NCI-H146 treated with DMSO at 0.1 percent for 48 hours (cell line): ENCODE measurements around the gene MYOM1.
"Not testable (repeated sequence)": the region's sequence is repeated elsewhere in the genome, so short reads cannot be mapped to it uniquely, and the experiment has no call there.

Source experiments
- DNase-seq: peaks from one replicate; lab custom pipeline; 2025; ENCODE audit not compliant: unreplicated experiment; lab: John Stamatoyannopoulos, UW

The MYOM1 gene

DNA sequence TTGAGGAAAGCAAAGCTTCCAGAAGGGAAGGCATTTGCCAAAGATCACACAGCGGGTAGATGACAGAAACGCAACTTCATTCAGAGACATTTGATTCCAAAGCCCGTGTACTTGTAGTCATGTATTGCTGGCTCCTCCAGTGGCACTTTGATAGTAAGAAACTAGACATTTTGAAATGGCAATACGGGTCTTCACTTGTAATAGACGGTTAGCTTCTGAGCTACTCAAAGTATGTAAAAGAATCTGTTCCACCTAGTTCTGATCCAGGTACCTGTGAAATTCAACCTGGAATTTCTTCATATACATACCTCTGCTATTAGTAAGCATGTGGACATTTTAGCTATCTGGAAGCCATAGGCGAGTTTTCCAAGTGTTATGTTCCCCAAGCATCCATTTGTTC is 1.7 kb upstream of the MYOM1 start:
- no peak for DNase-seq

DNA sequence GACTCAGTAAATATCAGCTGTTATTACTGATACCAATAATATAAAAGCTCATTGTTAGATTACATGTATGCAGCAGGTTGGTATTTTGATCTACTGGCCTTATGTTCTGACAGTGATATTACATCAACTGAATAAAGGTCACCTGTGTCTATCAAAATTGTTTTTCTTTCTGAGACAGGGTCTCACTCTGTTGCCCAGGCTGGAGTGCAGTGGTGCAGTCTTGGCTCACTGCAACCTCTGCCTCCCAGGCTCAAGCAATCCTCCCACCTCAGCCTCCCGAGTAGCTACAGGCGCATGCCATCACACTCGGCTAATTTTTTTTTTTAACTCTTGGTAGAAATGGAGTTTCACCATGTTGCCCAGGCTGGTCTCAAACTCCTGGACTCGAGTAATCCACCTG is 1.1 kb upstream of the MYOM1 start:
- DNase-seq: not testable (repeated sequence)

DNA sequence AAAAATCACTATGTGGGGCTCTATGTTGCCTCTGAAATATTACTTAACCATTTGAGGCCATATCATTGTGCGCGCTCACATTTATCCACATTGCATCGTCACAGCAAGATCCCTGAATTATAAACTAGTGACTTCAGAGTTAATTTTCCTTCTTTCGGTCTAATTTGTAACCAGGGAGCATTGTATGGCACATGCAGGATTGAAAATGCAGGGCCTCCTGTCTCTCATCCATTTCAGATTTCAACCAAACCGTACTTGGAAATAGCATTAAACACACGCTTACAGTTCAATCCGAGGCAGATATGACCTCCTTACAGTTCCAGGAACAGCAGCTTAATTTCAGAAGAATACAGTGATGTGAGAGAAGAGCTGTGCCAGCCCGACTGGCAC is 532 bp downstream of the MYOM1 start:
- DNase-seq: no peak

DNA sequence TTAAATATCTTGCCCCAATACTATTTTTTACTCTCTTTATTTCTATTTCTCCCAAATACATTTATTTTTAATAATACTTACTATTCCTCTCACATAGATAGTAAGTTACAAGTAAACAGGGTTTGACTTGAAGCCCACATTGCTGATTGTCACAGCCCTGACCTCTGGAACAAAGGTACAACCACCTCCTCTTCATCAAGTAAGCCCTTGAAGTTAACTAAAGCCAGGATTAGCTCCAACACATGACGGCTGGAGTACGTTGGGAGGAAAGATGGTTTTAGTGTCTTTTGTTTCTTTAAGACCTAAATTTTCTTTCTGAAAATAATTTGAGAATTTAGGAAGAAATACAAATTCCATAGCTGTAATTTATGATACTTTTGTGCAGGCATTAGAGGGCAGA is 949 bp downstream of the MYOM1 start:
- DNase-seq: no peak

DNA sequence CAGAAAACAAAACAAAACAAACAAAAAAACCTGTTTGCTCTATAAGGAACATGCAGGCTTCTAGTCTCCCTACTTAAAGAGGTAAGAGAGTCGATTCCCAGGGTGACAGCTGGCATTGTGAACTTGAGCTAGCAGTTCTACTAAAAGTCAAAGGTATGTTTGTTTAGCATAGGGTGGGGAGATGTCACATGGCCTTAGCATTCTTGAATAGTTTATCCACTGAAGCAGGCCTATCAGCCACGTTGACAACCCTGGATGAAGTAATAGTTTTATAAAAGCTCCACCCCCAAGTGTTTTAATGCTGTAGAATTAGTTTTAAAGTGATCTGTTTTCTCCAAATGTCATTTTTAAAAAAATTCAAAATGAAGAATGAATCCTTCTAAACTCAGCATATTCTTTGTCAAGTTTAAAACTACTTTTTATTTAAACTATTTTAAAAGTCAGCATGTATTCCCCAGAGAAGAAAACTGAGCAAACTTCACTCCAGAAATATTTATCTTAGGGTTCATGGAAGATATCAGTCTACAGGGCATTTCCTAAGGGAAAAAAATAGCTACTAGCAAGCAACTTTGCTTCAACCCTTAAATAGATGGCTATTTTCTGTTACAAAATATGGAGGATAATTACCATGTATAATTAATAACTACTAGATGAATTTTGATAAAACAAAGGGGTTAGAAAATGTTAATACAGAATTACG is 1.7 kb downstream of the MYOM1 start:
- no peak for DNase-seq

DNA sequence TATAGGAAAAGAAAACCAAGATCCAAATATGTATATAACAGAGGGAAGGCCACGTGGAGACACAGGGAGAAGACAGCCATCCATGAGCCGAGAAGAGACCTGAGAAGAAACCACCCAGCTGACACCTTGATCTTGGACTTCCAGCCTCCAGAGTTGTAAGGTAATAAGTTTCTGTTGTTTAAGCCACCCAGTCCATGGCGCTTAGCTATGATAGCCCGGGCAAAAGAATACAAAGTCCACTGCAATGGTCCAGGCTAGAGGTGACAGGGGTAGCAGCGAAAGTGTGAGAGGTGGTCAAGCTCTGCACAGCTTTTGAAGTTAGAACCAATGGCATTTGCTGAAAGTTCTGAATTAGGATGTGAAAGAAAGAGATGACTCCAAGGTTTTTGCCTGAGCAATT is 2.8 kb downstream of the MYOM1 start:
- DNase-seq: no peak

DNA sequence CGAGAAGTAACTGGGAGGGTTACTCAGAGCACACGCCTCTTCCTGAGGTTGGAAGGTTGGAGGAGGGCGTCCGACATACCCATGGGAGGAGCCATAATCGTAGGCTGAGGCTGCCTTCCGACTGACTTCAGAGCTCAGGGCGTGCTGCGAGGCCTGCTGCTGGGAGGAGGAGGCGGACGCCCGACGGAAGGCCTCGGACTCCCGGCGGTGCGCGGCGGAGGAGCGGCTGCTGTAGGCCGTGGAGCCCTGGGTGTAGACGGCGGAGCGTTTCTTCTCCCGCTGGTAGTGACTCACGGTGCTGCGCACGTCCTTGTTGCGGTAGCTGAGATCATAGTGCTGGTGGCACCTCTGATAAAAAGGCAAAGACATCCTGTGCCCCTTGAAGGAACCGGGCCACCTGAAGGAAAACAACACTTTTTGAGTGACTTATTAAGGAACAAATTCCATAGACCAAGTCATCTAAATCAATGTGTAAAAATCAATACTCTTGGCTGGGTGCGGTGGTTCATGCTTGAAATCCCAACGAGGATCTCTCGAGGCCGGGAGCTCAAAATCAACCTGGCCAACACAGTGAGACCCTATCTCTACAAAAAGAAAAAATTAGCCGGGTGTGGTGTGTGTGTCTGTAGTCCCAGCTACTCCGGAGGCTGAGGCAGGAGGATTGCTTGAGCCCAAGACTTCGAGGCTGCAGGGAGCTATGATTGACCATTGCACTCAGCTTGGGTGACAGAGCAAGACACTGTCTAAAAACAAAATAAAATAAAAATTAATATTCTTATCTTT is 4.7 kb downstream of the MYOM1 start:
- no peak for DNase-seq

DNA sequence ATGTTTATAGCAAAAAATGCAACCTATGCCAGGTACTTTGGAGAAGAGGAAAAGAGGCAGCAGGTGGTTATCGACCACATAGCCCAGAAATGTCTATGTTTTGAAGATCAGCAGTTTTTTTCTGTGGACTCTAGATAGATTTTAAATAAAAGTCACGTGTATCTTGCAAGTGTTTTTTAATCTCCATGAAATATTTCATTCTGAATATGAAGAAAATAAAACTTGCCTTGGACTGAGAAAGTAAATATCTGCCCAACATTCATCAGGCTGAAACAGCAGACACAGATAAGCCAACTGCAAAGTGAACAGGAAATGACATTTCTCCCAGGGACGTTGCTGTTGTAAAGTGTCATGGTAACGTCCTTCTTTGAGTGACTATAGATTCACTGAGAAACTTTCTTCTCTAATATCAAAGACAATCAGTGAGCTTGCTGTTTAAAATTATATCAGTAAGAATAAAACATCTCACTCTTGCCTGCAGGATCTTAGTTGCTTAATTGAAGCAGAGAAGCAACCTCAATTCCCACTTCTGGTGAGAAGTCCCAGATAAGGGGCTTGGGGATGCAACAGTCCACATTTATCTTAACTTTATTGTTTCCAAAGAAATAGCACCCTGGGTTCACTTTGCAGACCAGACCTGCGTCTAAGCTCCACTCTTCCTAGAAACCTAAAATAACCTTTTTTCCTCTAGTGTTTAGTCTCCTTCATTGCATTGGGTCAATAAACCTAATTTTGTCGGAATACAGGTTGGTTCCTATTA is 6.3 kb downstream of the MYOM1 start:
- no peak for DNase-seq

DNA sequence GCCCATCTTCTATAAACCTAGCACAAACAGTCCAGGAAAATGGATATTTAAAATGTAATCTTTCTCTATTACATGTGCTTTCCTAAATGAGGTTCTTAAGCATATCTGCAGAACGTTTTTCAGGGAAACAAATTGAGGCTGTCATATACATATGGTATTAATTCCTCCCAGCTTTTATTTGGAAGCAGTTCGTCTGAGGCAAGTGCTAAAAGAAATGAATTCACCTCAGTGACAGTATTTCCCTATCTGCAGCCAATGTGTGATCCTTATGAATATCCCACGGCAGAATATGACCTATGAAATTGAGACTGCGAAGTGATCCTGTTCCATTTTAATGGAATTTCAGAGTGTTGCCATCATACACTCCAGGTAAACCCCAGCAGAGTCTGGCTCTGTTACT is 7.1 kb downstream of the MYOM1 start:
- no peak for DNase-seq

DNA sequence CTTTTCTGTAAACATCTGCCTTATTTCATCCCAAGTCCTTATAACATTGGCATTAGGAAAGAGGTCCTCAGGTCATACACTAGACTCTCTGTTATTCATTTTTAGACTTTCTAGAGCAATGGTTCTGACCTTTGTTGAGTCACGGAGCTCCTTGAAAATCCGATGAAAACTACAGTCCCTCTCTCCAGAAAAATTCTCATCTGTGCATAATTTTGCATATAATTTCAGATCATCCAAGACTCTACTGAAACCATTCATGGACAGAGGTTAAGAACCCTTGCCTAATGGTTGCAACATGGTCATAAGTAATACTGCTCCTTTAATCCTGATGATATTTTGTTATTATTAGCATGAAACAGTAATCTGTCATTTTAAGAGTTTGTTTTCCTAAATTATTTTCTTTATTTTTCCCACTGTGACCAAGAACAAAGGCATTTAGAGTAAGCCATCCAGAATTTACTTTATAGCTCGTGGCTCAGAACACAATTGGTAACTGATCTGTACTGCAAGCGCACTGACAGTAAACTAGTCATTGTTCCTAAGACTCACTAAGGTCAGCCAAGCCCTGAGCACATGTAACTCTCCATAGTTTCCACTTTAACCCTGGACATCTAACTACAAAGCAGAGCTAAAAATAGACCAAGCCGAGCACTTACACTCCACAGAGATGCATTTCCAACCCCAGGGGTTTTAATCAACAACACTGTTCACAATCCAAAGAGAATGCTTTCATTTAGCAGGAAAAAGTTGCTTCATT is 8.4 kb downstream of the MYOM1 start:
- DNase-seq: no peak

DNA sequence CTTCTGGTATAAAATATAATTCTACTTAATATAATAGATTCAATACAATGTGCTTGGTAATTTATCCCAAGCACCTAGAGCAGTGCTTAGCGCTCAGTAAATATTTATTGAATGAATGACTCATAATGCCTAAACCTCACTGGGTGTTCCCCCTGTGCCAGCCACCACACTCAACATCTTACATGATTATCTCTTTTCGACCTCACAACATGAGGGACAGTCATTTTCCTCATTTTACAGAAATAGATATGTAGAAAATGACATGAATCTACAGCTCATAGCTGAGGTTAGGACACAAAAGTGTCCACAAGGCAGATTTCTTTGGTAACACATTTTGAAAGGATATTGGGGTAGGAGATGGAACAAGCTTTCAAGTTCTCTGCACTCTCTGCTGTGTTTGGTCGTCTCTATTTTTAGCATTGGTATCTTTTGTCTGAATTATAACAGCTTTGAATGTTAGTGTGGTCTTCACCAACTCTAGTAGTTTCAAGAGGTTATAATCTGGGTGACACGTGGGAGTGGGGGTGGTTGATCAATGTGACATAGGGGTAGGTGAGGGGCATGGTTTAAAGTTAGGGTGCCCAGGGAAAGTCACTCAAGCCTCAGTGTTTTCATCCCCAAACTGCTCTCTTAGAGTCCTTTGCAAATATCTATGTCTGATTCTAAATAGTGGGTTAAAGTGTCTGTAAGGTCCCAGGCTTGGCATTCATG is 9.8 kb downstream of the MYOM1 start:
- DNase-seq: no peak

DNA sequence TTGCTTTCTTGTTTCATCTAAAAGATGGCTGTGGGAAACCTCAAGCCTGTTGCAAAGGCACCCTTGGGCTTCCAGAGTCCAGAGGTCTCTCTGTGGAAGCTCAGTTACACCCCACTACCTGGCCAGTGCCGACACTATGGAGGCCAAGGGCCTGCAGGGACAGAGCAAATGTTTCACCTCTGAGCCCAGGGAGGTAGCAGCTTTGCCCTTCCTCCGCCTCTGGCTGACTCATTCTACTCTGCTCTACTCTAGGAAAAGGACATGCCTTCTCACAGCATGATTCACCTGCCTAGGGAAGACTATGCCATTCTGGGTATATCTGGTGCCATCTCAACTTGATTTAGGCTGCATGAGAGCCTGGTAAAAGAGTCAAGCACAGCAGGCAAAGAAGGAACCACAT is 12.2 kb downstream of the MYOM1 start:
- no peak for DNase-seq

DNA sequence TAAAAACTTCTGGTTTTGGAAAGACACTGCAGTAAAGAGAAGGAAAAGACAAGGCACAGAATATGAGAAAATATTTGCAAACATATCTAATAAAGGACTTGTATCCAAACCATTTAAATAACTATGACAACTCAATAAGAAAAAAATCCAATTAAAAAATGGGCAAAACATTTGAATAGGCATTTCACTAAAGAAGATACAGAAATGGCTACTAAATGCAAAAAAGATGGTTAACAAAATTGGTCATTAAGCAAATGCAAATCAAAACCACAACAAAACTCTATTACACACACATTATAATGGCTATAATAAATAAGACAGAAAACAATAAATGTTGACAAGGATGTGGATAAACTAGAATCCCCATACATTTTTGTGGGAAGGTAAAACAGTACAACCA is 14.5 kb downstream of the MYOM1 start:
- DNase-seq: no peak

DNA sequence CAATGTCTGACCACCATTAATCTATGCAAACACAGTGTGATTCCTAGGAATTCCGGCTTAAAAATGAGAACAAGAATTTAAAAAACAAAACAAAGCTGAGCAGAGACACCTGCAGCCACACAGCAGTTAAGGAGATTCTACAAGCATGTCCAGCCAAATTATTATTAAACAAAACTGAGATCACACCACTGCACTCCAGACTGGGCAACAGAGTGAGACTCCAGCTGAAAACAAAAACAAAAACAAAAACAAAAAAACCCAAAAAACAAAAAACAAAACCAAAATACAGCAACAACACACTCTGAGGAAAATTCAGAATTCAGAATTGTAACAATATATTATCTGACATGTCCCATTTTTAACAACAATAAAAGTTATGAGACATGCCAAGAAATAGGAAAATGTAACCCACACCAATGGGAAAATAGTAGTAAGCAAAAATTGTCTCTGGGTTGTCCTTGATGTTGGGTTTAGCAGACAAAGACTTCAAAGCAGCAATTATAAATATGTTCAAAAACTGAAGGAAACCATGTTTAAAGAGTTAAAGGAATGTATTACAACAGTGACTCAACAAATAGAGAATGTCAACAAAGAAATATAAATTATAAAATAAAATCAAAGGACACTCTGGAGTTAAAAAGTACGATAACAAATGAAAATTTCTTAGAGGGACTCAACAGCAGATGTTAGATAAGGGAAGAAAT is 19.7 kb downstream of the MYOM1 start:
- no peak for DNase-seq

DNA sequence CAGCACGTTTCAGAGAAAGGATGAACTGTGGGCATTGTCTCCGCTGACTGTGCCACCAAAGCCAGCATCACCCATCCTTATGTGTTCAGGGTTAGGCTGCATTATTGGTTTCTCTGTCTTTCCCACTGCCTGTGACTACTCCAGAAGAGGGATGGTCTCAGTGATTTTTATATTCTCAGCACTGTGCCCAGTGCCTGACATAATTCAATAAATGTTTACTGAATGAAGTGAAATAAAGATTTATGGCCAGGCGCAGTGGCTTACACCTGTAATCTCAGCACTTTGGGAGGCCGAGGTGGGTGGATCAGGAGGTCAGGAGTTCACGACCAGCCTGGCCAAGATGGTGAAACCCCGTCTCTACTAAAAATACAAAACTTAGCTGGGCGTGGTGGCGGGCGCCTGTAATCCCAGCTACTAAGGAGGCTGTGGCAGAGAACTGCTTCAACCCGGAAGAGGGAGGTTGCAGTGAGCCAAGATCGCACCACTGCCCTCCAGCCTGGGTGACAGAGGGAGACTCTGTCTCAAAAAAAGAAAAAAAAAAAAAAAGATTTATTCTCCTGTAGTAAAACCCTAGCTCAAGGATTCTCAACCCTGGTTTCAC is 21.4 kb downstream of the MYOM1 start:
- not testable (repeated sequence) for DNase-seq

DNA sequence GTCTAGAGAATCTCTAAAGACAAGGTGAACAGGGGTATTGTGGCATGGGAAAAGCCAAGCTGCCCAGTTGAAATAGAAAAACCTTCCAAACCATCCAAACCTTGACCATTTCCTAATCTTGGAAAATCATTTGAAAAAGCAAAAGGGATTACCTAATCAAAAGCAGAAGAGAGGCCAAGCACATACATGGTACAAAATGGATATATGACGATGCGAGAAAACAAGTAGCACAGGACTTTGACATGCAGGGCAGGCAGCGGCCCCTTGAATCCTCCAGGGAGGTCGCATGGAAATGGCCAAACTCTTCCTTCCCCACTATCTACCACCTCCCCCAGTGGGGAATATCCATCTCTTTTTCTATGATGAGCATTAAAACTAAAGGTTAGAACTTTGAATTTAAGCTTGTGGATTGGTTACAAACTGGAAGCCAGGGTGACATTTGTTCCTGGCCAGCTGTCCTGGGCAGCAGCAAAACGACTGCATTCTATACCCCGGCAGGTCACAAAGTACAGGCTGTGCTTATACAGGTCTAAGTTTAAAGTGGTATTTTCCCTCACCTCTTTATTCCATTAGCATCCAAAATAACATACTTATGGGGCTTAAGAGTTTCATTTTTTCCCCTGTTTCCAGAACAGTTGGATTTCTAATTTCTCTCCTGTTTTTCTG is 24.7 kb downstream of the MYOM1 start:
- DNase-seq: no peak

DNA sequence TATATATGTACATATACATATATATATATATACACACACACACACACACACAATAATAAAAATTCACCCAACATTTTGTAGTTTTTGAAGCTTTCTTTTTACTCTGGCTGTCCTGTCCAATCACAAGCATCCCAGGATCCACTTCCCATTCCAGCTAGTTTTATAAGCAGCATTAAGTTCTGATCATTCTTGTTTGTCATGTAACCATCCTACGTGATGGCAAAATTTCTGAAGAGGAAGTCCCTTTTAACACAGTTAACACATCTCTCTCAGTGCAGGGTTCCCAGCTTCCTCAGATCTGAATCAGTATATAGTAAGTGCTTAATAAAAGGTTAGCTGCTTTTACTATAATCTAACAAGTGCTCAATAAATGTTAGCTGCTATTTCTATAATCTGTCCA is 26.4 kb downstream of the MYOM1 start:
- no peak for DNase-seq

DNA sequence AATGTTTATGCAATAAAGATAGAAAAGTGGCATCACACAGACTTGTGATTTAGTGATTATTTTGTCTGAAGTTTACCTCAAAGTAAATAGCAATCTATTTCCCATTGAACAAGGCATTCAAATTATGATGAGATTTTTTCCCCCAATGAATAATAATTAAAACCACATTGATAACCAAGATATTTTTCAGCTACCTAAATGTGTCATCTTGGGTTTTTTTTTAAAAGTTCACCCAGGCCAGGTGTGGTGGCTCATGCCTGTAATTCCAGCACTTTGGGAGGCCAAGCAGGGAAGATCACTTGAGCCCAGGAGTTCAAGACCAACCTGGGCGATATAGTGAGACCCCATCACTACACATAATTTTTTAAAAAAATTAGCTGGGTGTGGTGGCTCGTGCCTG is 27.0 kb downstream of the MYOM1 start:
- no peak for DNase-seq

DNA sequence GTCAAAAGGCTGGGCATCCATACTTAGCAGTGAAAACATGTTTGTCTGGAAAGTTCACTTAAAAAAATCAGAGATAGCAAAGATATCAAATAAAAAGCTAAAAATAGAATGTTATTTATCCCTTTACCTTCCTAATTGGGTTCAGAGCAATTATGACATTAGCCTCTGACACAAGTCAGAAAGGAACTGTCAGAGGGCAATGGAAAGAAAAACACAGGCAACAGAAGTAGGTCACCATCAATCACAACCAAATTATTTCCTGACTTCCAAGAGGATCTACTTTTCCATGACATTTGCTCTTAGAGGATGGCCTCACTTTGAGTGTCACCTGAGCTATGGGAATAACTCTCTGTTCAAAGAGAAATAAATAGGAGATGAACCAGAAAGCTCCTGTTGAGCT is 27.5 kb downstream of the MYOM1 start:
- DNase-seq: no peak
